ENCODE results near the gene TOX2.
A peak's percentile ranks its signal among the peaks of the same experiment; 100 is the strongest.

The TOX2 gene

DNA sequence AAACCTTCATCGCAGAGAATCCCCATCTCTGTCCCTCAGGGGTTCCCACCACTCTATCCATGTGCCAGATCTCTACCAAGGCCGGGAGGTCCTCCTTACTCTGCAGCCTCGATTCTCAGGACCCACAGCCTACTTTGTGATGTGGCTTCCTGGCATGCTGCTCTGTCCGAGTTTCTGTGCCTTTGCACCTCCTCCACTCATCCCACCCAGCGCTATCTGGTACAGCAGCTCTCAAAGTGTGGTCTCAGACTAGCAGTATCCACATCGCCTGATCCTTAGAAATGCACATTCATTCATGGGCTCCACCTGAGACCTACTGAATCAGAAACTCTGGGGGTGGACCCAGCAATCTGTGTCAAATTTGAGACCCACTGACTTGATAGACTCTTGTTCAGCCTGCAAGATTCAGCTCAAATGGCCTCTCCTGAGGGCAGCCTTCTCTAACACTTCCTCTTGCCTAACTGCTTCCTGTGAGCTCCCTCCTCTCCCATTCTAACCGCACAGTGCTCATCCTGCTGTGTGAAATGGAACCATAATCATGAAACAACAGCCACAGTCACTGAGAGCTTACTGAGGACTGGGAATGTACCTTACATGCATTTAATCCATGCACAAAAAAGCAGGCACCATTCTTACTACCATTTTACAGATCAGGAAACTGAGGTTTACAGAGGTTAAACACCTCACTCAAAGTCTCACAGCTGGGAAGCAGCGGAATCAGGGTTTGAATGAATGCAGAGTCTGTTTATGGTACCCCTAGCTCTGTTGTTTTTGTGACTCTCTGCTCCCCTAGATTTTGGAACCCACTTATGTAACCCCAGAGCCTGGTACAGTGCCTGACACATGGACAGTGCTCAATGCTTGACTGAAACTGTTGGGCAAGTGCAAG lies 202.9 kb downstream of the TOX2 start:
- no peak for TF ChIP-seq MYC (IDR thresholded peaks at IDR 0.05; ENCODE audit: low read depth, low read length)
- TF ChIP-seq POLR2A (IDR thresholded peaks at IDR 0.05; ENCODE audit: extremely low read depth, insufficient read length), result no peak
- TF ChIP-seq, protein P1, sequence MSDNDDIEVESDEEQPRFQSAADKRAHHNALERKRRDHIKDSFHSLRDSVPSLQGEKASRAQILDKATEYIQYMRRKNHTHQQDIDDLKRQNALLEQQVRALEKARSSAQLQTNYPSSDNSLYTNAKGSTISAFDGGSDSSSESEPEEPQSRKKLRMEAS (IDR thresholded peaks at IDR 0.05; ENCODE audit: low read depth, low read length), result no peak
- TF ChIP-seq, protein P2, sequence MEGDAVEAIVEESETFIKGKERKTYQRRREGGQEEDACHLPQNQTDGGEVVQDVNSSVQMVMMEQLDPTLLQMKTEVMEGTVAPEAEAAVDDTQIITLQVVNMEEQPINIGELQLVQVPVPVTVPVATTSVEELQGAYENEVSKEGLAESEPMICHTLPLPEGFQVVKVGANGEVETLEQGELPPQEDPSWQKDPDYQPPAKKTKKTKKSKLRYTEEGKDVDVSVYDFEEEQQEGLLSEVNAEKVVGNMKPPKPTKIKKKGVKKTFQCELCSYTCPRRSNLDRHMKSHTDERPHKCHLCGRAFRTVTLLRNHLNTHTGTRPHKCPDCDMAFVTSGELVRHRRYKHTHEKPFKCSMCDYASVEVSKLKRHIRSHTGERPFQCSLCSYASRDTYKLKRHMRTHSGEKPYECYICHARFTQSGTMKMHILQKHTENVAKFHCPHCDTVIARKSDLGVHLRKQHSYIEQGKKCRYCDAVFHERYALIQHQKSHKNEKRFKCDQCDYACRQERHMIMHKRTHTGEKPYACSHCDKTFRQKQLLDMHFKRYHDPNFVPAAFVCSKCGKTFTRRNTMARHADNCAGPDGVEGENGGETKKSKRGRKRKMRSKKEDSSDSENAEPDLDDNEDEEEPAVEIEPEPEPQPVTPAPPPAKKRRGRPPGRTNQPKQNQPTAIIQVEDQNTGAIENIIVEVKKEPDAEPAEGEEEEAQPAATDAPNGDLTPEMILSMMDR (IDR thresholded peaks at IDR 0.05; ENCODE audit: low read depth, low read length), result no peak
- H3K4me3 ChIP-seq (ENCODE audit: low read depth, low read length), result no peak overlapping the region
- peak; percentile 85 for DNase-seq (ENCODE audit: low read depth)

DNA sequence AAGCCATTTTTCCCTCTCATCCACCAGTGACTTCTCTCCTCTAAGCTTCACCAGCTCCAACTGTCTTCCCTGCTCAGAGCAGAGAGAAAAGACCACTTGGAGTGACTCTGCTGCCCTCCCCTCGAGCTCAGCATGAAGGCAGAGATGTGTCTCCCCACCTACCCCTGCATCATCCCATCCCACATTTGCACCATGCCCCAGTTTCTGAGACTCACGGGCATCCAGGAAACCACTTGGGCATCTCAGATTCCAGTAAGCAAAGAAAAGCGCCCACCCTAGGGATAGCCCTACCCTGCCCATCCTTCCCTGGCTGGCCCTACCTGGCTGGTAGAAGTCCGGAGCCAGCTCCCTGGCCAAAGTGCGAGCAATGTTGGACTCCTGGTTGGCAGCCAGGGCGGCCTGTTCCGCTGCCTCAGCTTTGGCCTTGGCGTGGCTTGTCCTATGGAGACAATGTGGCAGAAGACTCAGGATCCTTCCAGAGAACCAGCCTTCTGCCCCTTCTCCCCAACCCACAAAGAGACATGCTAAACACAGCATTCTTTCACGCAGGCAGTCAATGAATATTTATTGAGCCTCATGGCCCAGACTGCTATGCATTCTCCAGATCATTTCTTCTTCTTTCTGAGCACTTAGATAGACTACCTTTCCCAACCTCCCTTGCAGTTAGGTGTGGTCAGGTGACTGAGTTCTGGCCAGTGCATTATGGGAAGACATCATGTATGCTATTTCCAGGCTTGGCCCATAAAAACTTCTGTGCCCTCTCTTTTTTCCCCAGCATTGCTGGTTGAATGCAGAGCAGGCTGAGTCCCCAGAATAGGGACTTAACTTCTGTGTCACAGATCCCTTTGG lies 203.8 kb downstream of the TOX2 start:
- DNase-seq (ENCODE audit: low read depth), result no peak

More for the DNA sequence above, 203.8 kb downstream of the TOX2 start:
- TF ChIP-seq, protein P2 (IDR thresholded peaks at IDR 0.05; ENCODE audit: low read depth, low read length), result no peak
- TF ChIP-seq POLR2A (IDR thresholded peaks at IDR 0.05; ENCODE audit: extremely low read depth, insufficient read length) (no peak), MYC (IDR thresholded peaks at IDR 0.05; ENCODE audit: low read depth, low read length) (no peak)
- TF ChIP-seq, protein P1 (IDR thresholded peaks at IDR 0.05; ENCODE audit: low read depth, low read length), result no peak
- no peak overlapping the region for H3K4me3 ChIP-seq (ENCODE audit: low read depth, low read length)
